PFSK-1 (cell line): ENCODE results near the gene TBX4.

Source experiments
- FOXP2 ChIP-seq: optimal IDR thresholded peaks from 2 replicates; pipeline ENCODE3; 2011; ENCODE audit warnings: borderline replicate concordance, control low read depth, inconsistent platforms; ENCODE audit not compliant: insufficient read depth; ENCODE audit errors: extremely low read length, extremely low read depth
- POLR2AphosphoS5 ChIP-seq: IDR thresholded peaks from 2 replicates; pipeline ENCODE4 v1.6.1; 2012; ENCODE audit warnings: low read depth, mild to moderate bottlenecking, control low read depth, low read length, moderate library complexity
- SIN3A ChIP-seq: IDR thresholded peaks from 2 replicates; pipeline ENCODE4 v1.6.1; 2012; ENCODE audit warnings: mild to moderate bottlenecking, low read length, moderate library complexity, borderline replicate concordance; ENCODE audit not compliant: insufficient read depth
- TAF1 ChIP-seq: IDR thresholded peaks from 2 replicates; pipeline ENCODE4 v1.6.1; 2012; ENCODE audit warnings: low read length, control low read depth, borderline replicate concordance; ENCODE audit not compliant: insufficient read depth
- TF ChIP-seq, protein P1 (sequence below), 2 experiments: IDR thresholded peaks; 2 replicates each; pipeline versions ENCODE4 v1.6.1 to v1.8.0; 2011 to 2012; ENCODE audit warnings: low read depth in 2 of 2, low read length in 2 of 2, control low read depth in 1 of 2, inconsistent platforms in 1 of 2, mild to moderate bottlenecking in 1 of 2, moderate library complexity in 1 of 2; ENCODE audit not compliant: insufficient read depth in 1 of 2

The TBX4 gene

GRCh38 chr17:61505846-61506627 is 53.8 kb downstream of the TBX4 start:
- TF ChIP-seq TAF1 (no peak), SIN3A (no peak), POLR2AphosphoS5 (no peak), FOXP2 (no peak)
- TF ChIP-seq, protein P1, sequence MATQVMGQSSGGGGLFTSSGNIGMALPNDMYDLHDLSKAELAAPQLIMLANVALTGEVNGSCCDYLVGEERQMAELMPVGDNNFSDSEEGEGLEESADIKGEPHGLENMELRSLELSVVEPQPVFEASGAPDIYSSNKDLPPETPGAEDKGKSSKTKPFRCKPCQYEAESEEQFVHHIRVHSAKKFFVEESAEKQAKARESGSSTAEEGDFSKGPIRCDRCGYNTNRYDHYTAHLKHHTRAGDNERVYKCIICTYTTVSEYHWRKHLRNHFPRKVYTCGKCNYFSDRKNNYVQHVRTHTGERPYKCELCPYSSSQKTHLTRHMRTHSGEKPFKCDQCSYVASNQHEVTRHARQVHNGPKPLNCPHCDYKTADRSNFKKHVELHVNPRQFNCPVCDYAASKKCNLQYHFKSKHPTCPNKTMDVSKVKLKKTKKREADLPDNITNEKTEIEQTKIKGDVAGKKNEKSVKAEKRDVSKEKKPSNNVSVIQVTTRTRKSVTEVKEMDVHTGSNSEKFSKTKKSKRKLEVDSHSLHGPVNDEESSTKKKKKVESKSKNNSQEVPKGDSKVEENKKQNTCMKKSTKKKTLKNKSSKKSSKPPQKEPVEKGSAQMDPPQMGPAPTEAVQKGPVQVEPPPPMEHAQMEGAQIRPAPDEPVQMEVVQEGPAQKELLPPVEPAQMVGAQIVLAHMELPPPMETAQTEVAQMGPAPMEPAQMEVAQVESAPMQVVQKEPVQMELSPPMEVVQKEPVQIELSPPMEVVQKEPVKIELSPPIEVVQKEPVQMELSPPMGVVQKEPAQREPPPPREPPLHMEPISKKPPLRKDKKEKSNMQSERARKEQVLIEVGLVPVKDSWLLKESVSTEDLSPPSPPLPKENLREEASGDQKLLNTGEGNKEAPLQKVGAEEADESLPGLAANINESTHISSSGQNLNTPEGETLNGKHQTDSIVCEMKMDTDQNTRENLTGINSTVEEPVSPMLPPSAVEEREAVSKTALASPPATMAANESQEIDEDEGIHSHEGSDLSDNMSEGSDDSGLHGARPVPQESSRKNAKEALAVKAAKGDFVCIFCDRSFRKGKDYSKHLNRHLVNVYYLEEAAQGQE (IDR thresholded peaks at IDR 0.05; ENCODE audit: insufficient read depth in 1 of 2, low read depth in 2 of 2, low read length in 2 of 2), result no peak

- TF ChIP-seq, protein P1 (IDR thresholded peaks at IDR 0.05; ENCODE audit: insufficient read depth in 1 of 2, low read depth in 2 of 2, low read length in 2 of 2), result no peak
- TF ChIP-seq POLR2AphosphoS5 (no peak), SIN3A (no peak), FOXP2 (no peak), TAF1 (no peak)
Measured at GRCh38 chr17:61507383-61508066, 55.3 kb downstream of the TBX4 start.

DNA sequence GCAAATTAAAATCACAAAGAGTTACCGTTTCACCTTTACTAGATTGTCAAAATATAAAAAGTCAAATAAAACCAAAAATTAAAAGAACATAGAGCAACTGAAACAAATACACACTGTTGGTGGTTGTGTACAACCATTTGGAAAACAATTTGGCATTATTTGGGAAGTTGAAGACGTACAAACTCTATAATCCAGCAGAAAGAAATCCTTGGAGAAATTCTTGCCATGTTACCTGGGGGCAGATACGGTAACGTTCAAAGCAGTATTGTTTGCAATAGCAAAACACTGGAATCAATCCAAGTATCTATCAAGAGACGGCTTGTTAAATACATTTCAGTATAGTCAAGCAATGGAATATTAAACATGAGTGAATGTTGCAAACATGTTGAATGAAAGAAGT is 56.7 kb downstream of the TBX4 start:
- no peak for TF ChIP-seq POLR2AphosphoS5
- TF ChIP-seq, protein P1 (IDR thresholded peaks at IDR 0.05; ENCODE audit: insufficient read depth in 1 of 2, low read depth in 2 of 2, low read length in 2 of 2), result no peak
- no peak for TF ChIP-seq TAF1
- TF ChIP-seq FOXP2, result no peak
- TF ChIP-seq SIN3A, result no peak

DNA sequence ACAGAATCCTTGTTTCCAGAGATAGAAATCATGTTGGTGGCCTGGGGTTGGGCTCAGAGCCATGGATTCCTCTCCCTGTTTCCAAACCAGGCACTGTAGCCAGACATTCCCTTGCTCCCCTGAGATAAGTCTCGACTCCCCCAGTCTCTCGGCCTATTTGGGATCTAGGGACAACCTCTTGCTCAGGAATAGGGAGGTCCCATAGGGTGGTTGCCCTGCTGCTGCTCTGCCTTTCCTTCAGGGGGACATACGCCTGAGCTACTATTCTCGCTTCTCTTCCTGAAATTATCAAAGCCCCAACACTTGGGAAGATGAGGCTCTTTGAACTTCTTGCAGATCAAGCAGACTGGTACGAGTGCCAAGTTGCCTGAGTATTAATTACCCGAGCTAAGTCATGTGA is 58.0 kb downstream of the TBX4 start:
- TF ChIP-seq, protein P1 (IDR thresholded peaks at IDR 0.05; ENCODE audit: insufficient read depth in 1 of 2, low read depth in 2 of 2, low read length in 2 of 2), result no peak
- TF ChIP-seq SIN3A (no peak), POLR2AphosphoS5 (no peak), FOXP2 (no peak), TAF1 (no peak)
